GM12878 (cell line): ENCODE measurements around the gene CIAPIN1. TPM values are rescaled to one million over a fixed set of nuclear protein-coding genes. Genes with fewer than 3 reads are reported as not detected.

Experiments
- CHD4 ChIP-seq: fragments of 200-600 bp; sonication (generic); IDR thresholded peaks from 2 replicates; pipeline ENCODE4 v1.6.1; 2016; ENCODE audit warnings: mild to moderate bottlenecking
- CREB1 ChIP-seq: IDR thresholded peaks from 2 replicates; pipeline ENCODE4 v1.6.1; 2012; ENCODE audit warnings: low read depth, mild to moderate bottlenecking, inconsistent platforms
- DPF2 ChIP-seq: fragments of 450-650 bp; IDR thresholded peaks from 2 replicates; pipeline ENCODE4 v1.6.1; 2017; ENCODE audit warnings: mild to moderate bottlenecking
- EGR1 ChIP-seq, 2 experiments: IDR thresholded peaks; 1 replicate in 1 of 2; 2 replicates in 1 of 2; pipeline ENCODE4 v1.6.1; 2011 to 2012; ENCODE audit warnings: low read depth in 2 of 2, low read length in 2 of 2, borderline replicate concordance in 1 of 2, mild to moderate bottlenecking in 1 of 2, moderate library complexity in 1 of 2
- ETV6 ChIP-seq, 2 experiments: fragments of 450-650 bp in 1 of 2; IDR thresholded peaks in 1 of 2; conservative IDR thresholded peaks in 1 of 2; 2 replicates each; pipeline ENCODE4 v1.6.1; 2014; ENCODE audit warnings: antibody characterized with exemption in 1 of 2, borderline replicate concordance in 1 of 2, low read depth in 1 of 2, mild to moderate bottlenecking in 1 of 2, moderate library complexity in 1 of 2
- HDAC2 ChIP-seq: fragments of 200-600 bp; sonication (generic); IDR thresholded peaks from 2 replicates; pipeline ENCODE4 v1.6.1; 2017
- RFX5 ChIP-seq: IDR thresholded peaks from 2 replicates; pipeline ENCODE4 v1.6.1; 2011; ENCODE audit warnings: low read depth, low read length, improper control_type of control experiment
- SPI1 ChIP-seq: IDR thresholded peaks from 2 replicates; pipeline ENCODE4 v1.6.1; 2011; ENCODE audit warnings: low read depth, mild to moderate bottlenecking, low read length, moderate library complexity, borderline replicate concordance; ENCODE audit not compliant: insufficient read depth
- SRF ChIP-seq, 2 experiments: IDR thresholded peaks; 2 replicates each; pipeline ENCODE4 v1.6.1; 2011; ENCODE audit warnings: low read depth in 2 of 2, low read length in 2 of 2, mild to moderate bottlenecking in 1 of 2, moderate library complexity in 1 of 2
- WRNIP1 ChIP-seq: IDR thresholded peaks from 2 replicates; pipeline ENCODE4 v1.6.1; 2011; ENCODE audit warnings: low read depth, low read length, improper control_type of control experiment, borderline replicate concordance
- ZNF207 ChIP-seq: fragments of 450-650 bp; IDR thresholded peaks from 2 replicates; pipeline ENCODE4 v1.6.1; 2014; ENCODE audit warnings: antibody characterized with exemption, mild to moderate bottlenecking, borderline replicate concordance
- polyA plus RNA-seq, 11 experiments: library from polyadenylated mRNA; depleted of rRNA in 4 of 11; unstranded in 6 of 11; stranded (reverse) in 5 of 11; fragments of >200 nt; fragmentation: Nextera tagmentation in 4 of 11; fragmentation: Illumina TruSeq in 1 of 11; extraction: Ambion mirVana in 4 of 11; extraction: Trizol in 1 of 11; gene quantifications; 1 replicate in 1 of 11; 2 replicates in 10 of 11; pipeline versions ENCODE4 v1.2.1 to v1.2.3, GENCODE V29; 2011 to 2016; ENCODE audit warnings: inconsistent platforms in 2 of 11, missing spikeins in 2 of 11, low read depth in 1 of 11
- total RNA-seq, 4 experiments: library from RNA; depleted of rRNA in 3 of 4; stranded (reverse); fragments of >200 nt in 3 of 4; fragmentation: Illumina TruSeq in 1 of 4; extraction: Trizol in 1 of 4; gene quantifications; 2 replicates each; pipeline versions ENCODE4 v1.2.1 to v1.2.3, GENCODE V29; 2013 to 2021
- TF ChIP-seq, protein P1 (sequence below): fragments of 150-350 bp; IDR thresholded peaks from 2 replicates; pipeline ENCODE4 v1.6.1; 2016; ENCODE audit warnings: low read depth, low read length
- TF ChIP-seq, protein P2 (sequence below): IDR thresholded peaks from 2 replicates; pipeline ENCODE4 v1.6.1; 2012; ENCODE audit warnings: improper control_type of control experiment, low read depth, low read length; ENCODE audit not compliant: insufficient replicate concordance
- TF ChIP-seq, protein P3 (sequence below): fragments of 450-650 bp; IDR thresholded peaks from 2 replicates; pipeline ENCODE4 v1.6.1; 2016; ENCODE audit warnings: mild to moderate bottlenecking, moderate library complexity, borderline replicate concordance
- TF ChIP-seq, protein P4 (sequence below): fragments of 450-650 bp; IDR thresholded peaks from 2 replicates; pipeline ENCODE4 v1.6.1; 2016; ENCODE audit warnings: mild to moderate bottlenecking

The CIAPIN1 gene
- total and polyA plus RNA-seq, 10 of the 15 experiments (the other 5 are each of a cell fraction or from before 2014, with no cell fraction given), result 46.2 to 150 (median 54.3) TPM

DNA sequence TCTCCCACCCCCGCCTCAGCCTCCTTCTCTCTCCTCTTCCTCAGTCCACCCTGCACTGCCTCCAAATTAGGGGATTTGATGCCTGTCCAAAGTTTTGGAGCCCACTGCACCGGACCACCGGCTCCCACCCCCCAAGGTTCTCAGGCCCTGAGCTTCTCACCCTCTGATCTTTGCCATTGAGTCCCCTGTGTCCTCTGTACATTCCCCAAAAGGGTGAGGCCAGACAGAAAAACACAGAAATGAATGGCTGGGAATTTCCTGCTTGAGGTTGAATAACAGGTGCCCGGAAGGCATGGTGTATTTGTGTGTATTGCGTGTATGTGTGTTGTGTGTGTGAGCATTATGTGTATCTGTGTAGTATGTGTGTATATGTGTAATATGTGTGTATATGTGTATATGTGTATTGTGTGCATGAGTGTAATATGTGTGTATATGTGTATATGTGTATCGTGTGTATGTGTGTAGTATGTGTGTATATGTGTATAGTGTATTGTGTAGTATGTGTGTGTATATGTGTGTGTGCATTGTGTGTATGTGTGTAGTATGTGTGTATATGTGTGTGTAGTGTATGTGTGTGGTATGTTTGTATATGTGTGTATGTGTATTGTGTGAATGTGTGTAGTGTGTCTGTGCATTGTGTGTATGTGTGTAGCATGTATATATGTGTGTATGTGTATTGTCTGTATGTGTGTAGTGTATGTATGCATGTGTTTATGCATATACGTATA lies 58.7 kb downstream of the CIAPIN1 start (continued):
- TF ChIP-seq SPI1, result no peak
- no peak for TF ChIP-seq HDAC2
- TF ChIP-seq, protein P1, sequence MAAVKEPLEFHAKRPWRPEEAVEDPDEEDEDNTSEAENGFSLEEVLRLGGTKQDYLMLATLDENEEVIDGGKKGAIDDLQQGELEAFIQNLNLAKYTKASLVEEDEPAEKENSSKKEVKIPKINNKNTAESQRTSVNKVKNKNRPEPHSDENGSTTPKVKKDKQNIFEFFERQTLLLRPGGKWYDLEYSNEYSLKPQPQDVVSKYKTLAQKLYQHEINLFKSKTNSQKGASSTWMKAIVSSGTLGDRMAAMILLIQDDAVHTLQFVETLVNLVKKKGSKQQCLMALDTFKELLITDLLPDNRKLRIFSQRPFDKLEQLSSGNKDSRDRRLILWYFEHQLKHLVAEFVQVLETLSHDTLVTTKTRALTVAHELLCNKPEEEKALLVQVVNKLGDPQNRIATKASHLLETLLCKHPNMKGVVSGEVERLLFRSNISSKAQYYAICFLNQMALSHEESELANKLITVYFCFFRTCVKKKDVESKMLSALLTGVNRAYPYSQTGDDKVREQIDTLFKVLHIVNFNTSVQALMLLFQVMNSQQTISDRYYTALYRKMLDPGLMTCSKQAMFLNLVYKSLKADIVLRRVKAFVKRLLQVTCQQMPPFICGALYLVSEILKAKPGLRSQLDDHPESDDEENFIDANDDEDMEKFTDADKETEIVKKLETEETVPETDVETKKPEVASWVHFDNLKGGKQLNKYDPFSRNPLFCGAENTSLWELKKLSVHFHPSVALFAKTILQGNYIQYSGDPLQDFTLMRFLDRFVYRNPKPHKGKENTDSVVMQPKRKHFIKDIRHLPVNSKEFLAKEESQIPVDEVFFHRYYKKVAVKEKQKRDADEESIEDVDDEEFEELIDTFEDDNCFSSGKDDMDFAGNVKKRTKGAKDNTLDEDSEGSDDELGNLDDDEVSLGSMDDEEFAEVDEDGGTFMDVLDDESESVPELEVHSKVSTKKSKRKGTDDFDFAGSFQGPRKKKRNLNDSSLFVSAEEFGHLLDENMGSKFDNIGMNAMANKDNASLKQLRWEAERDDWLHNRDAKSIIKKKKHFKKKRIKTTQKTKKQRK, result no peak
- TF ChIP-seq, protein P2, sequence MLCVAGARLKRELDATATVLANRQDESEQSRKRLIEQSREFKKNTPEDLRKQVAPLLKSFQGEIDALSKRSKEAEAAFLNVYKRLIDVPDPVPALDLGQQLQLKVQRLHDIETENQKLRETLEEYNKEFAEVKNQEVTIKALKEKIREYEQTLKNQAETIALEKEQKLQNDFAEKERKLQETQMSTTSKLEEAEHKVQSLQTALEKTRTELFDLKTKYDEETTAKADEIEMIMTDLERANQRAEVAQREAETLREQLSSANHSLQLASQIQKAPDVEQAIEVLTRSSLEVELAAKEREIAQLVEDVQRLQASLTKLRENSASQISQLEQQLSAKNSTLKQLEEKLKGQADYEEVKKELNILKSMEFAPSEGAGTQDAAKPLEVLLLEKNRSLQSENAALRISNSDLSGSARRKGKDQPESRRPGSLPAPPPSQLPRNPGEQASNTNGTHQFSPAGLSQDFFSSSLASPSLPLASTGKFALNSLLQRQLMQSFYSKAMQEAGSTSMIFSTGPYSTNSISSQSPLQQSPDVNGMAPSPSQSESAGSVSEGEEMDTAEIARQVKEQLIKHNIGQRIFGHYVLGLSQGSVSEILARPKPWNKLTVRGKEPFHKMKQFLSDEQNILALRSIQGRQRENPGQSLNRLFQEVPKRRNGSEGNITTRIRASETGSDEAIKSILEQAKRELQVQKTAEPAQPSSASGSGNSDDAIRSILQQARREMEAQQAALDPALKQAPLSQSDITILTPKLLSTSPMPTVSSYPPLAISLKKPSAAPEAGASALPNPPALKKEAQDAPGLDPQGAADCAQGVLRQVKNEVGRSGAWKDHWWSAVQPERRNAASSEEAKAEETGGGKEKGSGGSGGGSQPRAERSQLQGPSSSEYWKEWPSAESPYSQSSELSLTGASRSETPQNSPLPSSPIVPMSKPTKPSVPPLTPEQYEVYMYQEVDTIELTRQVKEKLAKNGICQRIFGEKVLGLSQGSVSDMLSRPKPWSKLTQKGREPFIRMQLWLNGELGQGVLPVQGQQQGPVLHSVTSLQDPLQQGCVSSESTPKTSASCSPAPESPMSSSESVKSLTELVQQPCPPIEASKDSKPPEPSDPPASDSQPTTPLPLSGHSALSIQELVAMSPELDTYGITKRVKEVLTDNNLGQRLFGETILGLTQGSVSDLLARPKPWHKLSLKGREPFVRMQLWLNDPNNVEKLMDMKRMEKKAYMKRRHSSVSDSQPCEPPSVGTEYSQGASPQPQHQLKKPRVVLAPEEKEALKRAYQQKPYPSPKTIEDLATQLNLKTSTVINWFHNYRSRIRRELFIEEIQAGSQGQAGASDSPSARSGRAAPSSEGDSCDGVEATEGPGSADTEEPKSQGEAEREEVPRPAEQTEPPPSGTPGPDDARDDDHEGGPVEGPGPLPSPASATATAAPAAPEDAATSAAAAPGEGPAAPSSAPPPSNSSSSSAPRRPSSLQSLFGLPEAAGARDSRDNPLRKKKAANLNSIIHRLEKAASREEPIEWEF, result peak; percentile 33
- peak; percentile 92 for TF ChIP-seq DPF2
- no peak for TF ChIP-seq CHD4
- TF ChIP-seq, protein P3, sequence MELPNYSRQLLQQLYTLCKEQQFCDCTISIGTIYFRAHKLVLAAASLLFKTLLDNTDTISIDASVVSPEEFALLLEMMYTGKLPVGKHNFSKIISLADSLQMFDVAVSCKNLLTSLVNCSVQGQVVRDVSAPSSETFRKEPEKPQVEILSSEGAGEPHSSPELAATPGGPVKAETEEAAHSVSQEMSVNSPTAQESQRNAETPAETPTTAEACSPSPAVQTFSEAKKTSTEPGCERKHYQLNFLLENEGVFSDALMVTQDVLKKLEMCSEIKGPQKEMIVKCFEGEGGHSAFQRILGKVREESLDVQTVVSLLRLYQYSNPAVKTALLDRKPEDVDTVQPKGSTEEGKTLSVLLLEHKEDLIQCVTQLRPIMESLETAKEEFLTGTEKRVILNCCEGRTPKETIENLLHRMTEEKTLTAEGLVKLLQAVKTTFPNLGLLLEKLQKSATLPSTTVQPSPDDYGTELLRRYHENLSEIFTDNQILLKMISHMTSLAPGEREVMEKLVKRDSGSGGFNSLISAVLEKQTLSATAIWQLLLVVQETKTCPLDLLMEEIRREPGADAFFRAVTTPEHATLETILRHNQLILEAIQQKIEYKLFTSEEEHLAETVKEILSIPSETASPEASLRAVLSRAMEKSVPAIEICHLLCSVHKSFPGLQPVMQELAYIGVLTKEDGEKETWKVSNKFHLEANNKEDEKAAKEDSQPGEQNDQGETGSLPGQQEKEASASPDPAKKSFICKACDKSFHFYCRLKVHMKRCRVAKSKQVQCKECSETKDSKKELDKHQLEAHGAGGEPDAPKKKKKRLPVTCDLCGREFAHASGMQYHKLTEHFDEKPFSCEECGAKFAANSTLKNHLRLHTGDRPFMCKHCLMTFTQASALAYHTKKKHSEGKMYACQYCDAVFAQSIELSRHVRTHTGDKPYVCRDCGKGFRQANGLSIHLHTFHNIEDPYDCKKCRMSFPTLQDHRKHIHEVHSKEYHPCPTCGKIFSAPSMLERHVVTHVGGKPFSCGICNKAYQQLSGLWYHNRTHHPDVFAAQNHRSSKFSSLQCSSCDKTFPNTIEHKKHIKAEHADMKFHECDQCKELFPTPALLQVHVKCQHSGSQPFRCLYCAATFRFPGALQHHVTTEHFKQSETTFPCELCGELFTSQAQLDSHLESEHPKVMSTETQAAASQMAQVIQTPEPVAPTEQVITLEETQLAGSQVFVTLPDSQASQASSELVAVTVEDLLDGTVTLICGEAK, result no peak
- TF ChIP-seq, protein P4, sequence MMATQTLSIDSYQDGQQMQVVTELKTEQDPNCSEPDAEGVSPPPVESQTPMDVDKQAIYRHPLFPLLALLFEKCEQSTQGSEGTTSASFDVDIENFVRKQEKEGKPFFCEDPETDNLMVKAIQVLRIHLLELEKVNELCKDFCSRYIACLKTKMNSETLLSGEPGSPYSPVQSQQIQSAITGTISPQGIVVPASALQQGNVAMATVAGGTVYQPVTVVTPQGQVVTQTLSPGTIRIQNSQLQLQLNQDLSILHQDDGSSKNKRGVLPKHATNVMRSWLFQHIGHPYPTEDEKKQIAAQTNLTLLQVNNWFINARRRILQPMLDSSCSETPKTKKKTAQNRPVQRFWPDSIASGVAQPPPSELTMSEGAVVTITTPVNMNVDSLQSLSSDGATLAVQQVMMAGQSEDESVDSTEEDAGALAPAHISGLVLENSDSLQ, result peak; percentile 68
- TF ChIP-seq RFX5, result no peak
- TF ChIP-seq WRNIP1, result no peak
- TF ChIP-seq EGR1 (IDR thresholded peaks at IDR 0.05; ENCODE audit: borderline replicate concordance in 1 of 2, low read depth in 2 of 2, low read length in 2 of 2), result no peak
- TF ChIP-seq SRF (IDR thresholded peaks at IDR 0.05; ENCODE audit: low read depth in 2 of 2, low read length in 2 of 2), result no peak
- no peak; the same call in 1 of the 2 replicates for TF ChIP-seq ZNF207
- TF ChIP-seq ETV6 (conservative IDR thresholded peaks at IDR 0.05 in 1 of 2, IDR thresholded peaks at IDR 0.05 in 1 of 2; ENCODE audit: borderline replicate concordance in 1 of 2, low read depth in 1 of 2), result peak in 1 of 2 experiments; percentile 81; a peak in 2 of 4 replicates
- no peak; the same call in 1 of the 2 replicates for TF ChIP-seq CREB1
